Measurements from ENCODE around the gene RASGRF2.

Gene RASGRF2

GRCh38 chr5:81136557-81136956, 176.4 kb downstream of the RASGRF2 start:
- no peaks in the 10 kb centered on the region for H3K9me3 ChIP-seq (ENCODE audit: control insufficient read depth, low read length)
- no peaks in the 10 kb centered on the region for H3K4me1 ChIP-seq (ENCODE audit: control insufficient read depth, insufficient read depth, low read length)
- H3K27me3 ChIP-seq (ENCODE audit: control insufficient read depth, insufficient read depth, low read length) = no peaks in the 10 kb centered on the region
- no peaks in the 10 kb centered on the region for H3K36me3 ChIP-seq (ENCODE audit: control insufficient read depth, insufficient read depth, low read length)
- no peak overlapping the region for H3K9ac ChIP-seq (ENCODE audit: low read length)
- no peak overlapping the region for H3K4me3 ChIP-seq (ENCODE audit: low read length)

GRCh38 chr5:81137833-81138232, 177.7 kb downstream of the RASGRF2 start:
- no peak overlapping the region for H3K4me3 ChIP-seq (ENCODE audit: low read length)
- H3K27me3 ChIP-seq (ENCODE audit: control insufficient read depth, insufficient read depth, low read length) = no peaks in the 10 kb centered on the region
- H3K9ac ChIP-seq (ENCODE audit: low read length) = no peak overlapping the region
- no peaks in the 10 kb centered on the region for H3K4me1 ChIP-seq (ENCODE audit: control insufficient read depth, insufficient read depth, low read length)
- no peaks in the 10 kb centered on the region for H3K36me3 ChIP-seq (ENCODE audit: control insufficient read depth, insufficient read depth, low read length)
- no peaks in the 10 kb centered on the region for H3K9me3 ChIP-seq (ENCODE audit: control insufficient read depth, low read length)

- no peak overlapping the region for H3K4me3 ChIP-seq (ENCODE audit: low read length)
- H3K27me3 ChIP-seq (ENCODE audit: control insufficient read depth, insufficient read depth, low read length) = no peaks in the 10 kb centered on the region
These were observed 180.3 kb downstream of the RASGRF2 start for GRCh38 chr5:81140441-81140840.

GRCh38 chr5:81140943-81141342, 180.8 kb downstream of the RASGRF2 start:
- no peaks in the 10 kb centered on the region for H3K36me3 ChIP-seq (ENCODE audit: control insufficient read depth, insufficient read depth, low read length)
- H3K9ac ChIP-seq (ENCODE audit: low read length) = no peak overlapping the region
- no peaks in the 10 kb centered on the region for H3K9me3 ChIP-seq (ENCODE audit: control insufficient read depth, low read length)
- H3K27me3 ChIP-seq (ENCODE audit: control insufficient read depth, insufficient read depth, low read length) = no peaks in the 10 kb centered on the region
- H3K4me3 ChIP-seq (ENCODE audit: low read length) = no peak overlapping the region
- no peaks in the 10 kb centered on the region for H3K4me1 ChIP-seq (ENCODE audit: control insufficient read depth, insufficient read depth, low read length)

More at GRCh38 chr5:81140441-81140840, 180.3 kb downstream of the RASGRF2 start:
- Histone ChIP-seq H3K9me3 (ENCODE audit: control insufficient read depth, low read length) (no peaks in the 10 kb centered on the region), H3K9ac (ENCODE audit: low read length) (no peak overlapping the region), H3K36me3 (ENCODE audit: control insufficient read depth, insufficient read depth, low read length) (no peaks in the 10 kb centered on the region), H3K4me1 (ENCODE audit: control insufficient read depth, insufficient read depth, low read length) (no peaks in the 10 kb centered on the region)

GRCh38 chr5:81142108-81142507, 181.9 kb downstream of the RASGRF2 start:
- Histone ChIP-seq H3K27me3 (ENCODE audit: control insufficient read depth, insufficient read depth, low read length) (no peaks in the 10 kb centered on the region), H3K9me3 (ENCODE audit: control insufficient read depth, low read length) (no peaks in the 10 kb centered on the region), H3K4me1 (ENCODE audit: control insufficient read depth, insufficient read depth, low read length) (no peaks in the 10 kb centered on the region), H3K9ac (ENCODE audit: low read length) (no peak overlapping the region), H3K36me3 (ENCODE audit: control insufficient read depth, insufficient read depth, low read length) (no peaks in the 10 kb centered on the region), H3K4me3 (ENCODE audit: low read length) (no peak overlapping the region)

- H3K9ac ChIP-seq (ENCODE audit: low read length) = no peak overlapping the region
- no peaks in the 10 kb centered on the region for H3K4me1 ChIP-seq (ENCODE audit: control insufficient read depth, insufficient read depth, low read length)
- H3K36me3 ChIP-seq (ENCODE audit: control insufficient read depth, insufficient read depth, low read length) = no peaks in the 10 kb centered on the region
- H3K4me3 ChIP-seq (ENCODE audit: low read length) = no peak overlapping the region
- H3K9me3 ChIP-seq (ENCODE audit: control insufficient read depth, low read length) = no peaks in the 10 kb centered on the region
- H3K27me3 ChIP-seq (ENCODE audit: control insufficient read depth, insufficient read depth, low read length) = no peaks in the 10 kb centered on the region
These were observed 185.3 kb downstream of the RASGRF2 start for GRCh38 chr5:81145329-81145935.

- Histone ChIP-seq H3K27me3 (ENCODE audit: control insufficient read depth, insufficient read depth, low read length) (no peaks in the 10 kb centered on the region), H3K4me3 (ENCODE audit: low read length) (no peak overlapping the region), H3K9ac (ENCODE audit: low read length) (no peak overlapping the region), H3K9me3 (ENCODE audit: control insufficient read depth, low read length) (no peaks in the 10 kb centered on the region), H3K36me3 (ENCODE audit: control insufficient read depth, insufficient read depth, low read length) (no peaks in the 10 kb centered on the region), H3K4me1 (ENCODE audit: control insufficient read depth, insufficient read depth, low read length) (no peaks in the 10 kb centered on the region)
These were observed 185.9 kb downstream of the RASGRF2 start for GRCh38 chr5:81146031-81146430.

GRCh38 chr5:81147011-81147885, 187.1 kb downstream of the RASGRF2 start:
- H3K9me3 ChIP-seq (ENCODE audit: control insufficient read depth, low read length) = no peaks in the 10 kb centered on the region
- H3K9ac ChIP-seq (ENCODE audit: low read length) = no peak overlapping the region
- H3K27me3 ChIP-seq (ENCODE audit: control insufficient read depth, insufficient read depth, low read length) = no peaks in the 10 kb centered on the region
- H3K36me3 ChIP-seq (ENCODE audit: control insufficient read depth, insufficient read depth, low read length) = no peaks in the 10 kb centered on the region
- no peak overlapping the region for H3K4me3 ChIP-seq (ENCODE audit: low read length)
- H3K4me1 ChIP-seq (ENCODE audit: control insufficient read depth, insufficient read depth, low read length) = no peaks in the 10 kb centered on the region

- H3K4me3 ChIP-seq (ENCODE audit: low read length) = no peak overlapping the region
- no peaks in the 10 kb centered on the region for H3K9me3 ChIP-seq (ENCODE audit: control insufficient read depth, low read length)
- H3K27me3 ChIP-seq (ENCODE audit: control insufficient read depth, insufficient read depth, low read length) = no peaks in the 10 kb centered on the region
- no peak overlapping the region for H3K9ac ChIP-seq (ENCODE audit: low read length)
- no peaks in the 10 kb centered on the region for H3K4me1 ChIP-seq (ENCODE audit: control insufficient read depth, insufficient read depth, low read length)
- no peaks in the 10 kb centered on the region for H3K36me3 ChIP-seq (ENCODE audit: control insufficient read depth, insufficient read depth, low read length)
These were observed 187.9 kb downstream of the RASGRF2 start for GRCh38 chr5:81147886-81148571.

- H3K4me1 ChIP-seq (ENCODE audit: control insufficient read depth, insufficient read depth, low read length) = no peaks in the 10 kb centered on the region
- no peak overlapping the region for H3K4me3 ChIP-seq (ENCODE audit: low read length)
- no peak overlapping the region for H3K9ac ChIP-seq (ENCODE audit: low read length)
- no peaks in the 10 kb centered on the region for H3K9me3 ChIP-seq (ENCODE audit: control insufficient read depth, low read length)
- no peaks in the 10 kb centered on the region for H3K36me3 ChIP-seq (ENCODE audit: control insufficient read depth, insufficient read depth, low read length)
- no peaks in the 10 kb centered on the region for H3K27me3 ChIP-seq (ENCODE audit: control insufficient read depth, insufficient read depth, low read length)
These were observed 191.4 kb downstream of the RASGRF2 start for GRCh38 chr5:81151546-81151945.

- Histone ChIP-seq H3K4me1 (ENCODE audit: control insufficient read depth, insufficient read depth, low read length) (no peaks in the 10 kb centered on the region), H3K36me3 (ENCODE audit: control insufficient read depth, insufficient read depth, low read length) (no peaks in the 10 kb centered on the region), H3K4me3 (ENCODE audit: low read length) (no peak overlapping the region), H3K9me3 (ENCODE audit: control insufficient read depth, low read length) (no peaks in the 10 kb centered on the region), H3K27me3 (ENCODE audit: control insufficient read depth, insufficient read depth, low read length) (no peaks in the 10 kb centered on the region), H3K9ac (ENCODE audit: low read length) (no peak overlapping the region)
These were observed 194.6 kb downstream of the RASGRF2 start for GRCh38 chr5:81154725-81155124.

- H3K4me3 ChIP-seq (ENCODE audit: low read length) = no peak overlapping the region
- no peaks in the 10 kb centered on the region for H3K4me1 ChIP-seq (ENCODE audit: control insufficient read depth, insufficient read depth, low read length)
These were observed 196.6 kb downstream of the RASGRF2 start for GRCh38 chr5:81156732-81157131.

More at GRCh38 chr5:81156732-81157131, 196.6 kb downstream of the RASGRF2 start:
- no peak overlapping the region for H3K9ac ChIP-seq (ENCODE audit: low read length)
- H3K9me3 ChIP-seq (ENCODE audit: control insufficient read depth, low read length) = no peaks in the 10 kb centered on the region
- H3K27me3 ChIP-seq (ENCODE audit: control insufficient read depth, insufficient read depth, low read length) = no peaks in the 10 kb centered on the region
- no peaks in the 10 kb centered on the region for H3K36me3 ChIP-seq (ENCODE audit: control insufficient read depth, insufficient read depth, low read length)
